HG03175 (cell line): ENCODE data around the gene PALD1.
"Not testable (repeated sequence)": the region's sequence is repeated elsewhere in the genome, so short reads cannot be mapped to it uniquely, and the experiment has no call there.

Experiments used
- ATAC-seq: cut with Tn5 transposase; IDR thresholded peaks from one replicate; pipeline ENCODE4 v1.9.1; 2021; ENCODE audit warnings: mild to moderate bottlenecking, moderate library complexity; ENCODE audit not compliant: unreplicated experiment

The PALD1 gene

DNA sequence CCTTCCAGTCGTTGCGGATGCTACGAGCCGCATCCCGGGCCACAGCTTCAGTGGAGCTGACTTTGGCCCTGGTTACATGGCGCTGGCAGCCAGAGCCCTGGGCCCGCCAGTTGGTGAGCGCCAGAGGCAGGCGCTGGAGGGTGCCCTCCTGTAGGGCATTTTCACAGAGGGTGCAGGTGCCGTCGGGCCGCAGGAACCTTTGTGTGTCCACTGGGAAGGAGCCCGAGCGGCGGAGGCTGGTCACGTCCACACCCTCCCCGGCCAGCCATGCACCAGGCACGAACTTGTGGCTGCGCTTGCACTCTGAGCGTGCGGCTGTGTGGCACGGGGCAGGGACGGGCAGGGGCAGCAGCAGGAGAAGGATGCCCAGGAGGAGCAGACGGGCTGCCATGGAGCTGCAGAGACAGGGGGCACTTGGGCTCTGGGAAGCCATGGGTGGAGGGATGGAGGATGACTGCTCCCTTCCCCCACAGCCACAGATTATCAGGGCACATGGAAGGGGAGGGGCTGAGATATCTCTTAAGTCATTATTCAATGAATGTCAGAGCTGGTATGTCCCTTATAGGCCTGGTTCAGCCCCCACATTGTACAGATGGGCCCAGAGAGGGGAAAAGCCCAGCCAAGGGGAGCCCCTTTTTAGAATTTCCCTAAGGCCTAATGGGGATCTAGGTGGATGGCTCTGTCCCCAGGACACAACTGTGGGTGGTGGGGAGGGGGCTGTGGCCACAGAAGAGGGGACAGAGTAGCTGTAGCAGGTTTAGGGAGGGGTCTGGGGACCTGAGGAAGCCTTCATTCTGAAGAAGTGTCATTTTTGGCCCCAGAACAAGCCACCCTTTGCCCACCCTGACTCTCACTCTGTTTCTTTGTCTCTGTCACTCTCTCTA is 122.2 kb downstream of the PALD1 start:
- ATAC-seq: no peak

DNA sequence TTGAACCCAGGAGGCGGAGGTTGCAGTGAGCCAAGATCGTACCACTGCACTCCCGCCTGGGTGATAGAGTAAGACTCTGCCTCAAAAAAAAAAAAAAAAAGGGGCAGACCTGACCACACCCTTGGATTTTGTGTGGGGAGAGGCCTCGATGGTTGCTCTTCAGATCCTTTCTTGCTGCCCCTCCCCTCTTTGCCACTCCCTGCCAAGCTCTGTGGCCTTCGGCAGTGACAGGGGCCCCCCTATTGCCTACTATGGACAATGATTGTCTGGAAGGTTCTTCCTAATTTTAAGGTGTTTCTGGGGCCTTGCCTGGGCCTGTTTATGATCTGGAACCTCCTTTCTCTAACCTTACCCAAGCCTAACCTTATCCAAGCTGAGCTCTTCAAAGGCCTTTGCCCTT is 123.2 kb downstream of the PALD1 start:
- no peak for ATAC-seq

DNA sequence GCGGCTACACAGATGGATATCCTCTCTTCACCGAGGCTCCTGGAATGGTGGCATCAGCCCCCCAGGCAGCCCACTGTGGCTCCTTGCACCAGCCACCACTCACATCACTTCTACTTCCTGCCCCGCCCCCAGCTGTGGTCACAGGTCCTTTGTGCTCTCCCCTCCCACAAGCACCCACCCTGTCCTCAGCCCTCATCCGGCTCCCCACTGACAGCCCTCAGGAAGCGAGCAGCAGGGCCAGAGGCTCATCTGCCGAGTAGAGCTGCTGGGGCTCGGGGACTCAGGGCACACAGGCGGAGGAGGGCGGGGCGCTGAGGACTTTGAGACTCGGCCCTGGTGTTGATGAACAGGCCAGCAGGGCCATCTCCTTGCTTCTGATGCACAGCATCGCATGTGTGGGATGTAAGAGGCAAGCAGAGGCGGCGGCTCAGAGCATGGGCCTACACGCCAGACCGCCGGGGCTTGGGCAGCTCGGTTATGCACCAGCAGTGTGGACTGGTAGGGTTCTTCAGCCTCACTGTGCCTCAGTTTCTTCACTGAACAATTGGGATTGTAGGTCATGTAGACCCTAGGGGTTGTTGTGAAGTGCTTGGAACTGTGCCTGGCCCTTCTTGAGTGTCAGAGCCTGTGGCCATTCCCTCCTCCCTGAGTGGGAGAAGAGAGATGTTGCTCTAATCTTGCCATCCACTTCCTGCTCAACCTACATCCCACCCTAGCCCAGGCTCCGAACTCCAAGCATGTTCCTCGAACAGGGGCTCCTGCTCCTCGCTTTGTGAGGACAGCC is 124.3 kb downstream of the PALD1 start, which contains the start of gene PRF1:
Gene PRF1 (minus strand): TSS at position 77 of the 784 bp plus-strand sequence. CDS start 1,839 bp downstream, outside the sequence.
- ATAC-seq: no peak

DNA sequence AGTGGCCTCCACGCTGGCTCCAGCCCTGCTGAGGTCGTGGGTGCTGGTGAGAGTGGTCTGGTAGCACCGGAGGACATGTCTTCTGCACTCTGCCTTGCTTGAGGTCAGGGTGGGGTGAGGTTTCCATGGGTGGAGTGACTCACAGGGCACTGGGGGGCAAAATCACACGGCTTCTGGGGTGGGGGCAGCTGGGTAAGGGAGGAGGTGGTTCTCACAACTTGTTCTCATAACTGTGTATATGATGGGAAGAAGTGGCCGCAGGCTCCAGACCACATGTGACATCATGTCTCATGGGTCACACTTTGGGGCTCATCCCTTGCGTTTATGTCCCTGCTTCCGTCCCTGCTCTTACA is 124.9 kb downstream of the PALD1 start:
- no peak for ATAC-seq

DNA sequence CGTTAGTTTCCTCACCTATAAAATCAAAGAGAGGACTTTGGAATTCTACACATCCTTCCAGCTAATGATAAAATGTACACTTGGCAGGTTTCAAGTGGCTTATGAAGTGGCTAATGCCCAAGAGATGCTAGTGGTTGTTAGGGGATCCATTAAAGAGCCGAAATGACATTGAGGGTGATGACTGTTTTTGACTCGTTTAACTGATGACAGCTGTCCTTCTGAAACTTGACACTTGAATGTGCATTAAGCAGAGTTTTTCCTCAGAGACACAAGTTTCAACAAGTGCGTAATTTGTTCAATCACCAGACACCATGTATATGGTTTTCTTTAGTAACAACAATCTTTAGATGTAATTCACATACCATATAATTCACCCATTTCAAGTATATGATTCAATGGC is 125.5 kb downstream of the PALD1 start:
- no peak for ATAC-seq

DNA sequence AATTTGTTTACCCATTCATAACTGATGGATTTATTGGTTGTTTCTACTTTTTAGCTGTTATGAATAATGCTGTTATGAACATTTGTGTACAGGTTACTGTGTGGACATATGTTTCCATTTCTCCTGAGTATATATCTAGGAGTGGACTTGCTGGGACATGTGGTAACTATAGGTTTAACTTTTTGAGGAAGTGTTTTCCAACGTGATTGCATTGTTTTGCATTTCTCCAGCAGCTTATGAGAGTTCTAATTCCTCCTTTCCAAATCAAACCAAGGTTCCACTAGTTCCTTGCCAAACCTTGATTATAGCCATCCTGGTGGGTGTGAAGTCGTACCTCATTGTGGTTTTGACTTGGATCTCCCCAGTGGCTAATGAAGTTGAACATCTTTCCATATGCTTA is 126.6 kb downstream of the PALD1 start:
- ATAC-seq: no peak

DNA sequence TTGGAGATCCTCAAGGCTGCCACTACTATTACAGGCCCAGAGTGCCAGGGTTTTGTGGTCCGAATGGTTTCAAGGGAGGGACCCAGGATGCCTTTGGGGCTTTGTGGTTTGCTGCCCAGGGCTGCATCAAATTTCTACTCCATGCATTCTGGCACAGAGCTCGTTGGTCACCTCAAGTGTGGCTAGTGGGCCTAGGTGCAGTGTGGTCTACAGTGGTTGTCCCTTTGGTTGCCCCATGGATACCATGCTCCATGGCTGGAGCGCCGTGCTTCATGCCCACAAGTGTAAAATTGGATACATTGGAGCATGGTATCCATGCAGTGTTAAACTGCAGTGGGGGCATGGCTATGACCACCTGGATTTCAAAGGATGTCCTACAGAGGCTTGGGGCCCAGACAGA is 129.4 kb downstream of the PALD1 start:
- no peak for ATAC-seq

DNA sequence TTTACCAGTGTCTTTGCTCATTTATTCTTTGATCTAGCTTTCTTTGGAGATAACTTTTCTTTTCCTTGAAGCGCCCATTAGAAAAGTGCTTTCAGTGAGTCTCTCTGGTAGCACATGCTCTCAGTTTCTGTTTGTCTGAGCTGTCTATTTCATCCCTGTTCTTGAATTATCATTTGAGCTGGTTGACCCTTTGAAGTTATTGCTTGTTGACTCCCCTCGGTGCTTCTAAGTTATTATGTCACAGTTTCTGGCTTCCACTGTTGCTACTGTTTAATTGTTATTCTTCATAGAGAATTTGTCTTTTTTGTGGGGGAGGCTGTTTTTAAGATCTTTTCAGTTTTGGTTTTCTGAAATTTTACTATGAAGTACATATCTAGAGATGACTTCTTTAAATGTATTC is 135.4 kb downstream of the PALD1 start:
- no peak for ATAC-seq

DNA sequence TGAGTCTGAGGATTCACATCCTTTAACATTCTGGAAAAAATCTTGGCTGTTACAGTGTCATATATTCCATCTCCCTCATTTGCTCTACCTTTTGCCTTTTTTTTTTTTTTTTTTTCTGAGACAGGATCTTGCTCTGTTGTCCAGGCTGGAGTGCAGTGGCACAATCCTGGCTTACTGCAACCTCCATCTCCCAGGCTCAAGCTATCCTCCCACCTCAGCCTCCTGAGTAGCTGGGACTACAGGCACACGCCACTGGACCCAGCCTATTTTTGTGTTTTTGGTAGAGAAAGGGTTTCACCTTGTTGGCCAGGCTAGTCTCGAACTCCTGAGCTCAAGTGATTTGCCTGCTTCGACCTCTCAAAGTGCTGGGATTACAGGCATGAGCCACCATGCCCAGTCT is 135.8 kb downstream of the PALD1 start:
- not testable (repeated sequence) for ATAC-seq

DNA sequence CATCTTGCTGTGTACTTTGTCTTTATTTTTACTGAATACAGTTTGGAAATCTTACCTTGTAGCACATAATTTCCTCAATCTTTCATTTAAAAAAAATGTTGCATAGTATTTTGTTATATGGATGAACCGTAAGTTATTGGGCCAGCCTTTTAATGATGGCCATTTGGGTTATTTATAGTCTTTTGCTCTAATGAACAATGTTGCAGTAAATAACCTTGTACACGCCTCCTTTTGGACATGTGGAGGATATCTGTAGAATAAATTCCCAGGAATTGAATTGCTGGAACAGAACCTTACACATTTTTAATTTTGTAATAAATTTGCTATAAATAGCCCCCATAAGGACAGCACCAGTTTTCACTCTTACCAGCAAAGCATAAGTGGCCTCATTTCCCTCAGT is 136.6 kb downstream of the PALD1 start:
- ATAC-seq: no peak

DNA sequence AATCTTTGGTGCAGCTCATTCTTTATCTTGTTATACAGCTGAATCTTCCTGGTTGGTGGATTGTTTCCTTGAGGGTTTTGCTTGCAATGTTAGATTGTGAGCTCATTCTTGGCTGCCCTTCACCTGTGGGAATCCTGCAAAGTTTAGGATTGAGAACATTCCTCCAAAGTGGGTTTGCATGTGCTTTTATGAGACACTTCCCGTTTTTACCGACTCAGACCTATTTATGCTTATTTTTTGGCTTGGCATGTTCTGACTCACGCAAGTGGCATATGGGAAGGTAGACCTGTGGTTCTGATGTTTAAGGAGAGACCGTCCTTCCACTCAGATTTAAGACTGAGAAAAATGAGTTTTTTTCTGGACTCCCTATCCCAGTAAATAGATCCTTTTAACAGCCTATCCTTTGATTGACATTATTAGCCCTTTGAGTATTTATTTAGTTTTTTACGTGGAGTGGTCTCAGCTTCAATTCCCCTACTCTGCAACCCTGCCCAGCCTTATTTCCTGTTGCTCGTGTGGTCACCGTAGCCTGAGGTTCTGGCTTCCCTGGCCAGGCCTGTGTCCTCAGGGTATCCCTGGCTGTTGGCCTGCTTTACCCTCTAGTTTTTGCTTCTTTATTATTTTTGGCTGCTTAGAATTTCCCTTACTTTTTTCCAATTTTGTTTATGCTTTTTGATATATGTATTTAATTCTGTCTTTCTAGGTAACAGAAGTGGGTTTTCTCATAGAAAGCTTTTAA is 137.4 kb downstream of the PALD1 start:
- no peak for ATAC-seq

DNA sequence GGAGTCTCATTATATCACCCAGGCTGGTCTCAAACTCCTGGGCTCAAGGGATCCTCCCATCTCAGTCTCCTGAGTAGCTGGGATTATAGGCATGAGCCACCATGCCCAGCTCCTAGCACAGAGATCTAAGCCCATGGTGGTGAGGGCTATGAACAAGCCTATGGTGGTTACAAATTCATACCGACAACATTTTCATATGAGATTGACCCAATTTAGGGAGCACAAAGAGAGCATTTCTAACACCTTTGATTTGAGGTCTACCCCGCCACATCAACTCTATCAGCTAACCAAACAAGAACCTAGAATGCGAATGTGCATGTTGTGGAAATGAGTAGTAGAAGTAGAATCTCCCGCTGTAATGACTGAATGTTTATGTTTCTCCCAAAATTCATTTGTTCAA is 138.2 kb downstream of the PALD1 start:
- no peak for ATAC-seq
